Dendritic cell treated with granulocyte-macrophage colony-stimulating factor and Interleukin-4, amounts not matched to agents 40 ng/mL and 50 ng/mL, for 4 days (primary cell): ENCODE measurements around the gene PRKX.

Experiments used
- H3K27ac Mint-ChIP-seq: one replicate; pipeline ENCODE4 v1.8.0; 2022; ENCODE audit warnings: mild to moderate bottlenecking, mixed read lengths
- H3K27me3 Mint-ChIP-seq: one replicate; pipeline ENCODE4 v1.8.0; 2022; ENCODE audit warnings: mild to moderate bottlenecking, mixed read lengths
- H3K36me3 Mint-ChIP-seq: one replicate; pipeline ENCODE4 v1.8.0; 2022; ENCODE audit warnings: low read depth, mixed read lengths
- H3K4me1 Mint-ChIP-seq: one replicate; pipeline ENCODE4 v1.8.0; 2022; ENCODE audit warnings: low read depth, mixed read lengths
- H3K4me3 Mint-ChIP-seq: one replicate; pipeline ENCODE4 v1.8.0; 2022; ENCODE audit warnings: mild to moderate bottlenecking, moderate library complexity, mixed read lengths
- H3K9me3 Mint-ChIP-seq: one replicate; pipeline ENCODE4 v1.8.0; 2022; ENCODE audit warnings: mixed read lengths
- intact Hi-C: fragments of 100-400 bp; cut with micrococcal nuclease; formaldehyde crosslinking; loops from one replicate; pipeline ENCODE4 v1.15.0; 2022

PRKX gene

GRCh38 chrX:3603026-3603661, 110.3 kb downstream of the PRKX start:
- Mint-ChIP-seq H3K4me3 (no peak overlapping the region), H3K36me3 (peaks cover 19% of the 10 kb centered on the region), H3K9me3 (no peaks in the 10 kb centered on the region), H3K4me1 (no peaks in the 10 kb centered on the region), H3K27ac (no peak overlapping the region), H3K27me3 (no peaks in the 10 kb centered on the region)
- intact Hi-C loops: no loop called here

GRCh38 chrX:3599802-3600430, 113.5 kb downstream of the PRKX start:
- Mint-ChIP-seq H3K4me3 (no peak overlapping the region), H3K4me1 (no peaks in the 10 kb centered on the region), H3K27me3 (no peaks in the 10 kb centered on the region), H3K27ac (no peak overlapping the region), H3K9me3 (no peaks in the 10 kb centered on the region), H3K36me3 (no peaks in the 10 kb centered on the region)
- intact Hi-C loops: no loop called here

- Mint-ChIP-seq H3K27me3 (no peaks in the 10 kb centered on the region), H3K36me3 (no peaks in the 10 kb centered on the region), H3K4me3 (no peak overlapping the region), H3K4me1 (no peaks in the 10 kb centered on the region), H3K9me3 (no peaks in the 10 kb centered on the region), H3K27ac (no peak overlapping the region)
- intact Hi-C loops: no loop called here
These were observed 114.7 kb downstream of the PRKX start for GRCh38 chrX:3598709-3599108.

- Mint-ChIP-seq H3K4me3 (no peak overlapping the region), H3K27me3 (no peaks in the 10 kb centered on the region), H3K4me1 (no peaks in the 10 kb centered on the region), H3K9me3 (no peaks in the 10 kb centered on the region), H3K27ac (no peak overlapping the region), H3K36me3 (no peaks in the 10 kb centered on the region)
- intact Hi-C loops: no loop called here
These were observed 115.3 kb downstream of the PRKX start for GRCh38 chrX:3598046-3598605.

GRCh38 chrX:3592184-3592583, 121.3 kb downstream of the PRKX start:
- intact Hi-C loops: no loop called here
- H3K36me3 Mint-ChIP-seq: no peaks in the 10 kb centered on the region
- H3K4me3 Mint-ChIP-seq: no peak overlapping the region
- H3K27ac Mint-ChIP-seq: no peak overlapping the region
- H3K27me3 Mint-ChIP-seq: no peaks in the 10 kb centered on the region
- peaks cover 13% of the 10 kb centered on the region for H3K9me3 Mint-ChIP-seq
- H3K4me1 Mint-ChIP-seq: no peaks in the 10 kb centered on the region

GRCh38 chrX:3589474-3589873, 124.0 kb downstream of the PRKX start:
- no peak overlapping the region for H3K27ac Mint-ChIP-seq
- no peaks in the 10 kb centered on the region for H3K36me3 Mint-ChIP-seq
- peaks cover 13% of the 10 kb centered on the region for H3K9me3 Mint-ChIP-seq
- H3K27me3 Mint-ChIP-seq: no peaks in the 10 kb centered on the region
- no peaks in the 10 kb centered on the region for H3K4me1 Mint-ChIP-seq
- intact Hi-C loops: no loop called here
- no peak overlapping the region for H3K4me3 Mint-ChIP-seq

- Mint-ChIP-seq H3K27me3 (no peaks in the 10 kb centered on the region), H3K36me3 (no peaks in the 10 kb centered on the region), H3K27ac (no peak overlapping the region), H3K4me1 (no peaks in the 10 kb centered on the region), H3K4me3 (no peak overlapping the region), H3K9me3 (no peaks in the 10 kb centered on the region)
- intact Hi-C loops: no loop called here
These were observed 127.7 kb downstream of the PRKX start for GRCh38 chrX:3585719-3586118.

GRCh38 chrX:3584415-3584996, 128.9 kb downstream of the PRKX start:
- no peaks in the 10 kb centered on the region for H3K36me3 Mint-ChIP-seq

GRCh38 chrX:3582451-3582850, 131.0 kb downstream of the PRKX start:
- Mint-ChIP-seq H3K27me3 (peaks cover 3% of the 10 kb centered on the region), H3K27ac (no peak overlapping the region), H3K4me3 (no peak overlapping the region), H3K36me3 (no peaks in the 10 kb centered on the region), H3K4me1 (no peaks in the 10 kb centered on the region), H3K9me3 (no peaks in the 10 kb centered on the region)
- intact Hi-C loops: no loop called here

More at GRCh38 chrX:3584415-3584996, 128.9 kb downstream of the PRKX start:
- Mint-ChIP-seq H3K27me3 (peaks cover under 1% of the 10 kb centered on the region), H3K4me3 (no peak overlapping the region), H3K4me1 (no peaks in the 10 kb centered on the region), H3K9me3 (no peaks in the 10 kb centered on the region), H3K27ac (no peak overlapping the region)
- intact Hi-C loops: no loop called here

- no peaks in the 10 kb centered on the region for H3K4me1 Mint-ChIP-seq
- H3K9me3 Mint-ChIP-seq: no peaks in the 10 kb centered on the region
- H3K27me3 Mint-ChIP-seq: peaks cover 3% of the 10 kb centered on the region
- intact Hi-C loops: no loop called here
- no peak overlapping the region for H3K27ac Mint-ChIP-seq
- H3K36me3 Mint-ChIP-seq: no peaks in the 10 kb centered on the region
- no peak overlapping the region for H3K4me3 Mint-ChIP-seq
These were observed 131.8 kb downstream of the PRKX start for GRCh38 chrX:3581609-3582108.

GRCh38 chrX:3577551-3577950, 135.9 kb downstream of the PRKX start:
- Mint-ChIP-seq H3K27me3 (peaks cover 3% of the 10 kb centered on the region), H3K4me3 (no peak overlapping the region), H3K9me3 (no peaks in the 10 kb centered on the region), H3K27ac (no peak overlapping the region), H3K36me3 (no peaks in the 10 kb centered on the region), H3K4me1 (no peaks in the 10 kb centered on the region)
- intact Hi-C loops: no loop called here

GRCh38 chrX:3576886-3577501, 136.5 kb downstream of the PRKX start:
- Mint-ChIP-seq H3K4me1 (no peaks in the 10 kb centered on the region), H3K27ac (no peak overlapping the region), H3K9me3 (no peaks in the 10 kb centered on the region), H3K4me3 (no peak overlapping the region), H3K27me3 (peaks cover 3% of the 10 kb centered on the region), H3K36me3 (no peaks in the 10 kb centered on the region)
- intact Hi-C loops: no loop called here

- Mint-ChIP-seq H3K4me1 (no peaks in the 10 kb centered on the region), H3K4me3 (no peak overlapping the region), H3K9me3 (no peaks in the 10 kb centered on the region), H3K27me3 (peaks cover 1% of the 10 kb centered on the region), H3K27ac (no peak overlapping the region), H3K36me3 (no peaks in the 10 kb centered on the region)
- intact Hi-C loops: no loop called here
These were observed 145.8 kb downstream of the PRKX start for GRCh38 chrX:3567686-3568085.

- Mint-ChIP-seq H3K27ac (no peak overlapping the region), H3K9me3 (peaks cover 13% of the 10 kb centered on the region), H3K4me1 (no peaks in the 10 kb centered on the region), H3K36me3 (no peaks in the 10 kb centered on the region), H3K4me3 (no peak overlapping the region), H3K27me3 (no peaks in the 10 kb centered on the region)
- intact Hi-C loops: no loop called here
These were observed 150.0 kb downstream of the PRKX start for GRCh38 chrX:3563451-3563850.
